HG03066 (cell line): ENCODE data around the gene FBXO28.
"Not testable (repeated sequence)": the region's sequence is repeated elsewhere in the genome, so short reads cannot be mapped to it uniquely, and the experiment has no call there.

Experiments
- ATAC-seq: cut with Tn5 transposase; IDR thresholded peaks from one replicate; pipeline ENCODE4 v1.9.1; 2021; ENCODE audit warnings: low read depth; ENCODE audit not compliant: unreplicated experiment

Gene FBXO28, protein sequence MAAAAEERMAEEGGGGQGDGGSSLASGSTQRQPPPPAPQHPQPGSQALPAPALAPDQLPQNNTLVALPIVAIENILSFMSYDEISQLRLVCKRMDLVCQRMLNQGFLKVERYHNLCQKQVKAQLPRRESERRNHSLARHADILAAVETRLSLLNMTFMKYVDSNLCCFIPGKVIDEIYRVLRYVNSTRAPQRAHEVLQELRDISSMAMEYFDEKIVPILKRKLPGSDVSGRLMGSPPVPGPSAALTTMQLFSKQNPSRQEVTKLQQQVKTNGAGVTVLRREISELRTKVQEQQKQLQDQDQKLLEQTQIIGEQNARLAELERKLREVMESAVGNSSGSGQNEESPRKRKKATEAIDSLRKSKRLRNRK

DNA sequence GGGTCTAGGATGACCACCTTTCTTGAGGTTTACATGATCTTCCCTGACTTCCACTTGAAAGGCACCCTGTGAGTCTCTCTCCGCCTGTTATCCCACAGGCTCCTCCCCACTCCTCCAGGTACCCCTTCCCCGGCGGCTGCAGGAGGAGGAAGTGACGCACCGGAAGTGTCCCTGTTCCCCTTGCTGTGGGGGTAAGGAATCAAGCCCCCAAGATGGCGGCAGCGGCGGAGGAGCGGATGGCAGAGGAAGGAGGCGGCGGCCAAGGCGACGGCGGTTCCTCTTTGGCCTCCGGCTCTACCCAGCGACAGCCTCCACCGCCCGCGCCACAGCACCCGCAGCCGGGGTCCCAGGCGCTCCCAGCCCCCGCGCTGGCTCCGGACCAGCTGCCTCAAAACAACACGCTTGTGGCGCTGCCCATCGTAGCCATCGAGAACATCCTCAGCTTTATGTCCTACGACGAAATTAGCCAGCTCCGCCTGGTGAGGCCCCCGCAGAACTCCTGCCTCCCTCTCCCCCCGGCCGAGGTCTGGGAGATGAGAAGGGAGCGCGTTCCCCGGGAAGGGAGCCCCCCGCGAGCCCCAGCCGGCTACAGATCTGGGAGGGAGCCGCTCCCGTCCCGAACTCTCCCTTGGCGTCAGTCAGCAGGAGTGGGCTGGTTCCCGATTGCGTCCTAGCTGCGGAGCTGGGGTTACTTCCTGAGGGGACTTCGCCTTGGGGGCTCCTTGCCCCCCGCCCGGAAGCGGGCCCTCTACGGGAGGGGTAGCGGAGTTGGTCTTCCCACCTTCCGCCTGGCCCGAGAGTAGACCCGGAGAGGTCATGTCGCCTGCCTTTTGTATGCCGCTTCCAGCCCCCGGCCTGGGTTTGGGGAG, at the start of gene FBXO28:
Gene FBXO28 (plus strand): TSS at position 194 of the 869 bp plus-strand sequence. CDS start 19 bp downstream, at position 213.
- peak; percentile 98 for ATAC-seq

GRCh38 chr1:224064150-224064549, 49.8 kb upstream of the FBXO28 start:
- ATAC-seq: no peak

GRCh38 chr1:224065455-224065854, 48.5 kb upstream of the FBXO28 start:
- ATAC-seq: no peak

DNA sequence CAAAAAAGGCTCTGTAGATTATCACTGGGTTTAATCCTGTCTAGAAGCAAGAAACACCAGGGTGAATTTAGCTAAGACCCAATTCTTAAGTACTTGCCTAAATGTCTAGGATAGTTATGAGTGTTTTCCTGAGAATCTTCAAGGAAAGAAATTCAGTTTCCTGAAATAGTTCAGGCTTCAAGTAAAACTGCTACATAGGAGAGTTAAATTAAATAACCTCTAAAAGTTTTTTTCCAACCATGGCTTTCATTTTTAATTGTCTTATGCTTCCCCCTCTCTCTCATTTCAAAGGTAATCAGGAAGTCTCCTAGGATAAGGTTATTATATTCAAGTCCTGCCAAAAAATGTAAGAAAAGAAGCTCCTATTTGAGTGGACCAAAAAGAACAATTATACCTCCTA, 46.7 kb upstream of the FBXO28 start:
- ATAC-seq: no peak

DNA sequence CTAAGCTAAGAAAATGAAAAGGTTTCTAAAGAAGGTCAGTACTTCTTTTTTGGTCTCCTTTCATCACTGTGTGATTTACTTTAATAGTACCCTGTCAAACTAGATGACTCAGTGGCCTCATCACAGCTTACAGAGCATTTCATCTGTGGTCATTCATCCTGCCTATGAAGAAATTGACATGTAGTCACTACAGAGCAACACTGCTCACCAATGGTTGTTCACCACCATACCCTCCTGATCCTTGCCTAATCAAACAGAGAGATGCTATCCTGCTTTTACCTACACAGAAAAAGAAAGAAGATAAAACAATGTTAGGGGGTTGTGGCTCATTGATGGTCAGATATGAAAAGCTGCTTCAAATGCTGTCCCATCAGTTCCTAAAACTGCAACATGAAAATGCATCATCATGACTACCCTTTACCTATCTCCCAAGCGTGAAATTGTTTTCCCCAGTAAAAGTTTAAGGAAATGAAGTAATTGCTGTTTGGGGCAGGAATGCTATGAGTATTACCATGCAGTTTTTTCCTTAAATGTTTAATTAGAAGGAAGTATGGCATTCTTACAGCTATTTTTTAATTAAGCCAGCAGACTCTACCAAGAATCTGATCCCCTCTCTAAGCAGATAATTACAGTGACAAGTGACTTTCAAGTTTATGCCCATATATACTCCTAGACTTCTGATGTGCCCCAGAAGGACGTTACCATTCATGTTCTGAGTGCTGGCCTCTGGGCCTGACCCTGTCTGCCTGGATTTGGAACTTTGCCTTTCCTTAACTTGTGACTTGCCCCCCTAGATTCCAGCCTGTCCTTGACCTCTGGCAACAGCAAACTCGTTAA, 46.1 kb upstream of the FBXO28 start:
- no peak for ATAC-seq

- no peak for ATAC-seq
Measured at GRCh38 chr1:224068458-224069072, 45.3 kb upstream of the FBXO28 start.

DNA sequence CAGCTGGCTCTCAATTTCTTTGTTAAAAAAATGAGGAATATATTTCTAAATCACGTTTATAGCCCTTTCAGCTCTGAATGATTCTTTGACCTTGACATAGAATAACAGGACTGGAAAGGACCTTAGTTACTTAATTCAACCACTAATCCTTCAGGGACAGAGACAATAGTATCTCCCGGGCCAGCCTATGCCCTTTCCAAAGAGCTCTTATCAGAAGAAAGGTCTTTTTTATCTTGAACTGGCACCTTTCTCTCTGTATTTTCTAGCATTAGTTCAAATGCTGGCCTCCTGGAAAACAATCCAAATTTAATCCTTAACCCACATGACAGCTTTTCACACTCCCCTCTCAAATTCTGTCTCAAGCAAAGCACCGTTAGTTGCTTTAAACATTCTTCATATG, 44.8 kb upstream of the FBXO28 start:
- ATAC-seq: no peak

GRCh38 chr1:224070521-224070920, 43.4 kb upstream of the FBXO28 start:
- ATAC-seq: no peak

DNA sequence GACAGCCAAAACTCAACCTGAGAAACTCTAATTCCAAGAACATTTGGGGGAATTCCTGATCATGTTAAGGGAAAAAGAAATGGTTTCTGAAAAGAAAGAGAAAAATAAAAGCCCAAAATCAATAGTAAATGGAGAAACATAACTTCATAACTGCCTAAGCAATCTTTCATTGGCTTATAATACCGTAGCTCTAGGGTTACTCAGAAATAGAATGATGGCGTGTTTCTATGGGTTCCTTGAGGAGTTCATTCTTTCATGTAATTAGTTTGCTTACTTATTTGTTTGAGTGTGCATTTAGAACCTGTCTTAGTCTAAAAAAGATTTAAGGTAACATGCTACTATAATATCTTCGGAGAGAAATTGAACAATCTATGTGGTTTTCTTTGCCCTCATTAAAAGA, 37.5 kb upstream of the FBXO28 start:
- ATAC-seq: no peak

DNA sequence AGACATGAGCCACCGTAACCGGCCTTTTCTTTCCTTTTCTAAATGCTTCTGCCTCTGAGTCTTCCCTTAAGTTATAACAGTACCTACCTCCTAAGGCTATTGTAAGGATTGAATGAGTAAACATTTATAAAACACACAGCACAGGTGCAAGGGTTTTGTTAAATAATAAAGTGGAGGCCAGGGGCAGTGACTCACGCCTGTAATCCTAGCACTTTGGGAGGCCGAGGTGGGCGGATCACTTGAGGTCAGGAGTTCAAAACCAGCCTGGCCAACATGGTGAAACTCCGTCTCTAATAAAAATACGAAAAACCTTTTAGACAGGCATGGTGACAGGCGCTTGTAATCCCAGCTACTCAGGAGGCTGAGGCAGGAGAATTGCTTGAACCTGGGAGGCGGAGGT, 34.3 kb upstream of the FBXO28 start:
- ATAC-seq: not testable (repeated sequence)

DNA sequence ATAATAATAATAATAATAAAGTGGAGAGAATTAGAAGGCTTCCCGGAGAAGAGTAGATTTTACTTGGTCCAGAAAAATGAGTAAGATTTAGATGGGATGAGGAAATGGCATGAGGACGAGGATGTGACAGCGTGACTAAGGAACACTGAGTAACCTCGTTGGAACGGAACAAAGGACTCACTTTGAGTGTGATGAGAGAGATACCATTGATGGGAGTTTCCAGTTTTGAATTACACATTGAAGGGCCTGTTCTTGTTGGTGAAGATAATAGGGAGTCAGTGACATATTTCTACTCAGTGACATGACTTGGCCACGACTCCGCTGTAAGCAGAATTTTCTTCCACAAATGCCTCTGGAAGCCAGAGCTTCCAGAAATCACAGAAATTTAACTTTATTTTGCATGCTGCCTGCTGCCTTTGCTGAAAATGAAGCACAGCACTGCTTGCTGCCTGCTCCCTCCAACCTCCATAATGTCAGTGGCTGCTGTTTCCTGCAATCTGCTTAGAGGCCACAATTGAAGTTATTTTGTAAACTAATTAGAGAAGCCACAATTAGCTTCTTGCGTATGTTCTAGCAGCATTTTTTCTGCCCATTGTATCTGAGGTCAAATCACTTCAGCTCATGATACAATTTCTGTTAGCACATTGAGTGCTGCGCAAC, 33.7 kb upstream of the FBXO28 start:
- ATAC-seq: no peak

- ATAC-seq: no peak
Measured at GRCh38 chr1:224081604-224082003, 32.3 kb upstream of the FBXO28 start.

DNA sequence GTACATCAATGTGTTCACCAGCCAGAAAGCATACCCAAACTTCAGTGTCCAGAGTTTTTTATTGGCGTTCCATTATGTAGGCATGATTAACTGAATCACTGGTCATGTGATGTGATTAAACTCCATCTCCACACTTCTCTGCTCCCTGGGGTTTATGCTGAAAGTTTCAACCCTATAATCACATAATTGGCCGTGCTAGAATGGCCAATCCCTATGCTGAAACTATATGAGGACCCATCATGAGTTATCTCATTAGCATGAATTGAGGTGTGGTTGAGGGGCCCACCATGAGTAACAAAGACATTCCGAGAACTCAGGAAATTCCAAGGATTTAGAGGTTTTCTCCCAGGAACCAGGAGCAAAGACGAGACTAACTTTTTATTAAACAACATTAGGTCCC, 31.8 kb upstream of the FBXO28 start:
- no peak for ATAC-seq

DNA sequence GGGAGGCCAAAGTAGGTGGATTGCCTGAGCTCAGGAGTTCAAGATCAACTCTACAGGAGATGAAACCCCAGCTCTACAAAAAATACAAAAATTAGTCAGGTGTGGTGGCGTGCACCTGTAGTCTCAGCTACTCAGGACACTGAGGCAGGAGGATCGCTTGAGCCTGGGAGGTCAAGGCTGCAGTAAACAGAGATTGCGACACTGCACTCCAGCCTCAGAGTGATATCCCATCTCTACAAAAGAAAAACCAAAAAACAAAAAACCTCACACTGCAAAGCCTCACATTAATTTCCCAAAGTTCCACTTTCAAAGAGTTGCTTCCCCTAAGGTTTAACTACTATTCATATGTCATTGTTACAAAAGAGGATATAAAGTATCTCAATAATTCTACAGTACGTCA, 29.0 kb upstream of the FBXO28 start:
- ATAC-seq: no peak

- no peak for ATAC-seq
Measured at GRCh38 chr1:224085421-224086108, 28.3 kb upstream of the FBXO28 start.

GRCh38 chr1:224087286-224087794, 26.6 kb upstream of the FBXO28 start:
- ATAC-seq: no peak

GRCh38 chr1:224089583-224089982, 24.3 kb upstream of the FBXO28 start:
- ATAC-seq: no peak

- ATAC-seq: no peak
Measured at GRCh38 chr1:224090116-224090515, 23.8 kb upstream of the FBXO28 start.

DNA sequence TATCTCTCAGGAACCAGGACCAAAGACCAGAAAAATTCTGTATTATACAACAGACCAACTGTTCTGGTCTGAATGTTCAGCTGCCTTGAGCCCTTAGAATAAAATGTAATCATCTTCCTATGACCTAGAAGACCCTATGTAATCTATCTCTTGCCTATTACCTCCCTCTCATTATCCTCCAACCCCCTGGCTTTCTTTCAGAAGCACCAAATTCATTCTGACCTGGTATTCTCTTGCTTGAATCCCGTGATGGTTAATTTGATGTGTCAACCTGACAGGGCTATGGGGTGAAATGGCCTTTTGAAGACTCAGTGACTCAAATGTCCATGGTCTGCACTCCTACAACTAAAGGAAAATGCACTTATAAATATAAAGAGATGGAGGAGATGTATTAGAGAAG, 21.8 kb upstream of the FBXO28 start:
- ATAC-seq: no peak
